ENCODE measurements around the gene TBC1D17. TPM values are rescaled to one million over a fixed set of nuclear protein-coding genes. Genes with fewer than 3 reads are reported as not detected.

The TBC1D17 gene
- total and polyA plus RNA-seq, 10 of the 15 experiments (the other 5 are each of a cell fraction or from before 2014, with no cell fraction given), result 0.42 to 20.4 (median 11.2) TPM

GRCh38 chr19:49877020-49877878 lies at the start of gene TBC1D17, which contains the start of gene AKT1S1 (continued):
- TF ChIP-seq ZNF687 (IDR thresholded peaks at IDR 0.05), result no peak
- peak; percentile 69; the same call in 1 of the 2 replicates for TF ChIP-seq STAT1 (conservative IDR thresholded peaks at IDR 0.05)
- TF ChIP-seq MAX (IDR thresholded peaks at IDR 0.05; ENCODE audit: low read depth, low read length), result peak; percentile 98
- peak; percentile 91 for TF ChIP-seq ZNF207 (IDR thresholded peaks at IDR 0.05; ENCODE audit: borderline replicate concordance)
- TF ChIP-seq POLR2AphosphoS5 (IDR thresholded peaks at IDR 0.05; ENCODE audit: low read length), result peak; percentile 84
- TF ChIP-seq FOXM1 (IDR thresholded peaks at IDR 0.05; ENCODE audit: low read depth, low read length), result no peak
- TF ChIP-seq BCL3 (IDR thresholded peaks at IDR 0.05; ENCODE audit: borderline replicate concordance, insufficient read depth, low read depth, low read length, poor library complexity, severe bottlenecking), result no peak
- no peak for TF ChIP-seq SUZ12 (IDR thresholded peaks at IDR 0.05; ENCODE audit: unreplicated experiment)
- TF ChIP-seq MTA2 (IDR thresholded peaks at IDR 0.05; ENCODE audit: low read depth), result no peak
- no peak; a peak in 1 of 4 replicates for TF ChIP-seq EP300 (IDR thresholded peaks at IDR 0.05; ENCODE audit: borderline replicate concordance in 1 of 2, control insufficient read depth in 1 of 2, low read depth in 2 of 2, low read length in 2 of 2)
- no peak for TF ChIP-seq KAT2A (conservative IDR thresholded peaks at IDR 0.05; ENCODE audit: control insufficient read depth, low read depth, low read length)
- TF ChIP-seq E2F8 (IDR thresholded peaks at IDR 0.05; ENCODE audit: low read depth, partially characterized antibody), result peak; percentile 83
- TF ChIP-seq PBX3 (IDR thresholded peaks at IDR 0.05; ENCODE audit: insufficient replicate concordance, low read depth, low read length), result no peak
